ENCODE measurements around the gene SDHD. TPM values are rescaled to one million over a fixed set of nuclear protein-coding genes. Genes with fewer than 3 reads are reported as not detected.

The SDHD gene
- total and polyA plus RNA-seq, 4 experiments from 2014 or later, result 61.2 to 302 (median 112) TPM

DNA sequence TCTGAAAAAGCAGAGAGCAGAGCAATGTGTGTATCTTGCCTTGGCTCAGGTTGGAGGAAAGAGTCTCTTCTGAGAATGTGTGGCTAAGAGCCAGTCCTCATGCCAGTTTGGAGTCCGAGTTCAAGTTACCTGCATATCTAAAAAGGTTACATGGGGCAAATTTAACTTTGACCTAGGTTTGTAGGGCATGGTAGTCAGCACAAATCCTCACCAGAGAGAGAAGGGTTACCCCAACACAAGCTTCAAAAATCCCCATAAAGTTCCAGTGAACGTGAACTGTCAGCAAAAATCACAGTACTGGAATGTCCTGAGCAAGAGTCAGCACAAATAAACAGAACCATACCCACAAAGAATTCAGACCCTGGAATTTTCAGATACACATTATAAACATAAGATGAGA lies 13.8 kb downstream of the SDHD start:
- no peaks in the 10 kb centered on the region for H3K27me3 ChIP-seq (ENCODE audit: insufficient read depth, low read length)
- H3K4me1 ChIP-seq (ENCODE audit: insufficient read depth, low read length), result no peaks in the 10 kb centered on the region
- POLR2A ChIA-PET (ENCODE audit: partially characterized antibody), result no interaction called here
- H3K36me3 ChIP-seq (ENCODE audit: insufficient read depth, low read length), result peaks cover 6% of the 10 kb centered on the region
- Mint-ChIP-seq H3K4me1 (peaks cover 0 to 4% (median 3%) of the 10 kb centered on the region in 4 donors), H3K36me3 (peaks cover 17% of the 10 kb centered on the region in 2 donors), H3K27me3 (no peaks in the 10 kb centered on the region), H3K9me3 (no peaks in the 10 kb centered on the region), H3K27ac (peak overlapping the region in 1 of 7 donors; percentile 2), H3K4me3 (no peak overlapping the region)
- CTCF ChIA-PET (ENCODE audit: partially characterized antibody), result interaction anchor here (4.5 kb wide), 1 partner anchor 13 kb away, joined by 31 read pairs; no protein-coding TSS in a partner anchor
- no peak overlapping the region for H3K27ac ChIP-seq (ENCODE audit: low read depth, low read length)
- DNase-seq, result no peak
- no peaks in the 10 kb centered on the region for H3K9me3 ChIP-seq (ENCODE audit: control insufficient read depth in 1 of 2, low read length in 2 of 2)
- H3K4me3 ChIP-seq (ENCODE audit: low read length in 2 of 2), result no peak overlapping the region
- intact Hi-C loops (cut with micrococcal nuclease), result no loop called here

DNA sequence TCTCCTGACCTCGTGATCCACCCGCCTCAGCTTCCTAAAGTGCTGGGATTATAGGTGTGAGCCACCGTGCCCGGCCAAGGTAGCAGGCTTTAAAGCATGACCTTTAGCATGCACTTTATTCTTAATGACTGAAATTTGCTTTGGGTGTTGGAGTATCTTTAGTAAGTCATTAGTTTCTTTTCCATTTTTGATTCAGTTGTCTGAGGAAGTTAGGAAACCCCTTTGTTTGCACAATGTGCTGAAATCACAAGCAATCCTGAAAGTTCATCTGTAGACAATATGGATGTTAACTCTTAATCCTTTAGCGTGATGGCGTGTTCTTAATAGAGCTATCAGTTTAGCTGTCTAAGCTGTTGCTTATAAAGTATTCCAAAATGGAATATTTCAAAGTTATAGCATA lies 16.8 kb downstream of the SDHD start:
- Histone ChIP-seq H3K4me3 (ENCODE audit: low read length in 2 of 2) (no peak overlapping the region), H3K27ac (ENCODE audit: low read depth, low read length) (no peak overlapping the region), H3K4me1 (ENCODE audit: insufficient read depth, low read length) (no peaks in the 10 kb centered on the region), H3K36me3 (ENCODE audit: insufficient read depth, low read length) (peaks cover 5% of the 10 kb centered on the region), H3K9me3 (ENCODE audit: control insufficient read depth in 1 of 2, low read length in 2 of 2) (no peaks in the 10 kb centered on the region), H3K27me3 (ENCODE audit: insufficient read depth, low read length) (no peaks in the 10 kb centered on the region)
- Mint-ChIP-seq H3K36me3 (peaks cover 3 to 10% of the 10 kb centered on the region in 2 donors), H3K4me1 (peaks cover 0 to 2% (median 0%) of the 10 kb centered on the region in 4 donors), H3K4me3 (no peak overlapping the region), H3K9me3 (no peaks in the 10 kb centered on the region), H3K27ac (no peak overlapping the region), H3K27me3 (no peaks in the 10 kb centered on the region)
- intact Hi-C loops (cut with micrococcal nuclease), result no loop called here
- no peak for DNase-seq
- ChIA-PET POLR2A (ENCODE audit: partially characterized antibody) (no interaction called here), CTCF (ENCODE audit: partially characterized antibody) (interaction anchor here (0.7 to 3.6 kb wide), 2 partner anchors 10 to 1629 kb away, joined by 4 to 26 read pairs; no protein-coding TSS in a partner anchor)

DNA sequence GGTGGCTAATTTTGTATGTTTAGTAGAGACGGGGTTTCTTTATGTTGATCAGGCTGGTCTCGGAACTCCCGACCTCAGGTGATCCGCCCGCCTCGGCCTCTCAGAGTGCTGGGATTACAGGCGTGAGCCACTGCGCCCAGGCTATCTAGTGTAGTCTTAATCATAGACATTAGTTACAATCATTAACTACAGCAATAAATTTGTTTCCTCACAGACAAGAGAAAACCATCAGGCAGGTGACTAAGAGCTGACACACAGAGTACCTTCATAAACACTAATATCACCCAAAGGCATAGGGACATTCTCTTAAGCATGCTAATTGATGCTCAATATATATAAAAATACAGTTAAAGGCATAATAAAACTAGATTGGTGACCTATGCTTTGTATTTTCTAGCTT lies 19.4 kb downstream of the SDHD start:
- Histone ChIP-seq H3K4me1 (ENCODE audit: insufficient read depth, low read length) (no peaks in the 10 kb centered on the region), H3K9me3 (ENCODE audit: control insufficient read depth in 1 of 2, low read length in 2 of 2) (no peaks in the 10 kb centered on the region), H3K4me3 (ENCODE audit: low read length in 2 of 2) (no peak overlapping the region), H3K27me3 (ENCODE audit: insufficient read depth, low read length) (no peaks in the 10 kb centered on the region), H3K36me3 (ENCODE audit: insufficient read depth, low read length) (peaks cover 5% of the 10 kb centered on the region), H3K27ac (ENCODE audit: low read depth, low read length) (no peak overlapping the region)
- Mint-ChIP-seq H3K4me1 (peaks cover 0 to 2% (median 0%) of the 10 kb centered on the region in 4 donors), H3K27ac (no peak overlapping the region), H3K4me3 (no peak overlapping the region), H3K36me3 (peaks cover 5 to 6% of the 10 kb centered on the region in 2 donors), H3K9me3 (no peaks in the 10 kb centered on the region), H3K27me3 (no peaks in the 10 kb centered on the region)
- DNase-seq, result no peak
- POLR2A ChIA-PET (ENCODE audit: partially characterized antibody), result no interaction called here
- intact Hi-C loops (cut with micrococcal nuclease), result no loop called here
- CTCF ChIA-PET (ENCODE audit: partially characterized antibody), result interaction anchor here (1.1 kb wide), 1 partner anchor 9 kb away, joined by 5 read pairs; no protein-coding TSS in a partner anchor

- intact Hi-C loops (cut with micrococcal nuclease), result loop anchor here (1.0 to 10.0 kb wide), 3 partner anchors 59 to 167 kb away; partner anchors contain the start of gene BCO2
- H3K9me3 ChIP-seq (ENCODE audit: control insufficient read depth in 1 of 2, low read length in 2 of 2), result no peaks in the 10 kb centered on the region
- DNase-seq, result peak in 4 of 5 donors; percentile 33 to 56 (median 46)
- peak overlapping the region in 2 of 7 donors; percentile 17 to 57 for H3K27ac Mint-ChIP-seq
- no peaks in the 10 kb centered on the region for H3K4me1 ChIP-seq (ENCODE audit: insufficient read depth, low read length)
- H3K4me3 ChIP-seq (ENCODE audit: low read length in 2 of 2), result no peak overlapping the region
- no peak overlapping the region for H3K27ac ChIP-seq (ENCODE audit: low read depth, low read length)
- no peaks in the 10 kb centered on the region for H3K36me3 ChIP-seq (ENCODE audit: insufficient read depth, low read length)
- CTCF ChIA-PET (ENCODE audit: partially characterized antibody), result interaction anchor here (0.6 to 4.9 kb wide), 20 partner anchors 7 to 1667 kb away, joined by 3 to 33 read pairs (median 4); partner anchors contain the start of genes SDHD and TIMM8B
- H3K27me3 ChIP-seq (ENCODE audit: insufficient read depth, low read length), result no peaks in the 10 kb centered on the region
- peaks cover 1 to 19% of the 10 kb centered on the region in 2 donors for H3K36me3 Mint-ChIP-seq
- peaks cover 0 to 2% (median 0%) of the 10 kb centered on the region in 4 donors for H3K4me1 Mint-ChIP-seq
- H3K9me3 Mint-ChIP-seq, result no peaks in the 10 kb centered on the region
- no peak overlapping the region for H3K4me3 Mint-ChIP-seq
- POLR2A ChIA-PET (ENCODE audit: partially characterized antibody), result interaction anchor here (0.6 kb wide), 1 partner anchor 544 kb away, joined by 3 read pairs; no protein-coding TSS in a partner anchor
- no peaks in the 10 kb centered on the region for H3K27me3 Mint-ChIP-seq
These were observed 27.1 kb downstream of the SDHD start for GRCh38 chr11:112113539-112114457.

DNA sequence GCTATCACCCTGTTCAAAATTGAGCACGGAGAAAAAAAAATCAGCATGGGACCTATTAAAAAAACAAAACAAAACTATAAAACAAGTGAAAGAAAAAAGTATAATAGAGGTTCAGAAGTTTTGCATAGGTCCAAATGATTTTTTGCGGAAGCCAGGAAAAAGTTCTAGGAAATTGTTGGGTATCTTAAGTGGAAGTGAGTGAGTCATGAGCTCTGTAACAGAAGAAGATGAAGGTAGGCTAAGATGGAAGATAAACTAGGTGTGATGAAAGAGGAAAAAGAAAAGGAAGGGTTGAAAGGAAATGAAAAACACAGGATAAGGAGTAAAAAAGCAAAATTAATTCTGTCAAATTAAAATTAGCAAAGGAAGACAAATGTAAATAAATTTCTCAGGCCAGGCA lies 27.8 kb downstream of the SDHD start:
- H3K9me3 Mint-ChIP-seq, result no peaks in the 10 kb centered on the region
- intact Hi-C loops (cut with micrococcal nuclease), result loop anchor here (10.0 kb wide), 1 partner anchor 60 kb away; no protein-coding TSS in a partner anchor
- no peaks in the 10 kb centered on the region for H3K27me3 ChIP-seq (ENCODE audit: insufficient read depth, low read length)
- peaks cover 0 to 2% (median 0%) of the 10 kb centered on the region in 4 donors for H3K4me1 Mint-ChIP-seq
- peak overlapping the region in 1 of 7 donors; percentile 57 for H3K27ac Mint-ChIP-seq
- H3K9me3 ChIP-seq (ENCODE audit: control insufficient read depth in 1 of 2, low read length in 2 of 2), result no peaks in the 10 kb centered on the region
- H3K4me1 ChIP-seq (ENCODE audit: insufficient read depth, low read length), result no peaks in the 10 kb centered on the region
- no peaks in the 10 kb centered on the region for H3K27me3 Mint-ChIP-seq
- peaks cover 1 to 14% of the 10 kb centered on the region in 2 donors for H3K36me3 Mint-ChIP-seq
- H3K4me3 ChIP-seq (ENCODE audit: low read length in 2 of 2), result no peak overlapping the region
- H3K36me3 ChIP-seq (ENCODE audit: insufficient read depth, low read length), result no peaks in the 10 kb centered on the region
- ChIA-PET POLR2A (ENCODE audit: partially characterized antibody) (interaction anchor here (0.6 kb wide), 1 partner anchor 545 kb away, joined by 3 read pairs; no protein-coding TSS in a partner anchor), CTCF (ENCODE audit: partially characterized antibody) (interaction anchor here (0.8 to 4.9 kb wide), 14 partner anchors 8 to 1178 kb away, joined by 3 to 33 read pairs (median 5); partner anchors contain the start of genes SDHD and TIMM8B)
- no peak overlapping the region for H3K27ac ChIP-seq (ENCODE audit: low read depth, low read length)
- DNase-seq, result no peak
- no peak overlapping the region for H3K4me3 Mint-ChIP-seq

- no peaks in the 10 kb centered on the region for H3K4me1 ChIP-seq (ENCODE audit: insufficient read depth, low read length)
- no peak overlapping the region for H3K27ac ChIP-seq (ENCODE audit: low read depth, low read length)
- ChIA-PET POLR2A (ENCODE audit: partially characterized antibody) (no interaction called here), CTCF (ENCODE audit: partially characterized antibody) (interaction anchor here (0.9 to 4.9 kb wide), 5 partner anchors 9 to 165 kb away, joined by 3 to 33 read pairs (median 8); no protein-coding TSS in a partner anchor)
- Mint-ChIP-seq H3K4me3 (no peak overlapping the region), H3K9me3 (no peaks in the 10 kb centered on the region), H3K36me3 (peaks cover 1 to 14% of the 10 kb centered on the region in 2 donors), H3K27me3 (no peaks in the 10 kb centered on the region), H3K27ac (no peak overlapping the region), H3K4me1 (peaks cover 0 to 2% (median 0%) of the 10 kb centered on the region in 4 donors)
- H3K9me3 ChIP-seq (ENCODE audit: control insufficient read depth in 1 of 2, low read length in 2 of 2), result no peaks in the 10 kb centered on the region
- intact Hi-C loops (cut with micrococcal nuclease), result loop anchor here (10.0 kb wide), 1 partner anchor 61 kb away; no protein-coding TSS in a partner anchor
- H3K27me3 ChIP-seq (ENCODE audit: insufficient read depth, low read length), result no peaks in the 10 kb centered on the region
- H3K4me3 ChIP-seq (ENCODE audit: low read length in 2 of 2), result no peak overlapping the region
- no peaks in the 10 kb centered on the region for H3K36me3 ChIP-seq (ENCODE audit: insufficient read depth, low read length)
- DNase-seq, result no peak
These were observed 28.7 kb downstream of the SDHD start for GRCh38 chr11:112115386-112115785.

- no peaks in the 10 kb centered on the region for H3K9me3 Mint-ChIP-seq
- no peak overlapping the region for H3K4me3 ChIP-seq (ENCODE audit: low read length in 2 of 2)
- H3K9me3 ChIP-seq (ENCODE audit: control insufficient read depth in 1 of 2, low read length in 2 of 2), result no peaks in the 10 kb centered on the region
- H3K36me3 ChIP-seq (ENCODE audit: insufficient read depth, low read length), result no peaks in the 10 kb centered on the region
- H3K27me3 Mint-ChIP-seq, result no peaks in the 10 kb centered on the region
- intact Hi-C loops (cut with micrococcal nuclease), result loop anchor here (10.0 kb wide), 1 partner anchor 63 kb away; no protein-coding TSS in a partner anchor
- H3K4me3 Mint-ChIP-seq, result no peak overlapping the region
- no peak overlapping the region for H3K27ac Mint-ChIP-seq
- no peaks in the 10 kb centered on the region for H3K27me3 ChIP-seq (ENCODE audit: insufficient read depth, low read length)
- H3K27ac ChIP-seq (ENCODE audit: low read depth, low read length), result no peak overlapping the region
- H3K36me3 Mint-ChIP-seq, result peaks cover 1 to 14% of the 10 kb centered on the region in 2 donors
- ChIA-PET POLR2A (ENCODE audit: partially characterized antibody) (no interaction called here), CTCF (ENCODE audit: partially characterized antibody) (no interaction called here)
- H3K4me1 ChIP-seq (ENCODE audit: insufficient read depth, low read length), result no peaks in the 10 kb centered on the region
- peaks cover 0 to 2% (median 0%) of the 10 kb centered on the region in 4 donors for H3K4me1 Mint-ChIP-seq
- no peak for DNase-seq
These were observed 31.5 kb downstream of the SDHD start for GRCh38 chr11:112118176-112118575.
